HepG2 (cell line): ENCODE data around the gene CARHSP1. TPM values are rescaled to one million over a fixed set of nuclear protein-coding genes. Genes with fewer than 3 reads are reported as not detected.

Experiments used
- ARID3A ChIP-seq: IDR thresholded peaks from 2 replicates; pipeline ENCODE4 v1.6.1; 2012; ENCODE audit warnings: low read depth, low read length, improper control_type of control experiment
- ATF3 ChIP-seq: sonication (generic); formaldehyde crosslinking; IDR thresholded peaks from 2 replicates; pipeline ENCODE4 v1.4.0; 2020; ENCODE audit warnings: missing genetic modification reagents
- HIC2 ChIP-seq: sonication (generic); formaldehyde crosslinking; IDR thresholded peaks from 2 replicates; pipeline ENCODE4 v1.9.0; 2022; ENCODE audit warnings: low read depth, missing genetic modification reagents
- IKZF5 ChIP-seq: IDR thresholded peaks from 2 replicates; pipeline ENCODE4 v1.6.1; 2018; ENCODE audit warnings: missing genetic modification reagents, mild to moderate bottlenecking, missing compliant biosample characterization
- MEIS1 ChIP-seq: sonication (generic); formaldehyde crosslinking; IDR thresholded peaks from 2 replicates; pipeline ENCODE4 v1.9.0; 2021; ENCODE audit warnings: mild to moderate bottlenecking, missing genetic modification reagents, moderate library complexity, borderline replicate concordance
- MIER3 ChIP-seq: IDR thresholded peaks from 2 replicates; pipeline ENCODE4 v1.6.1; 2016; ENCODE audit warnings: missing compliant biosample characterization, borderline replicate concordance
- SRY ChIP-seq: sonication (generic); formaldehyde crosslinking; IDR thresholded peaks from 2 replicates; pipeline ENCODE4 v1.8.0; 2022; ENCODE audit warnings: mild to moderate bottlenecking, missing genetic modification reagents
- ZBTB40 ChIP-seq, 2 experiments: fragments of 450-650 bp in 1 of 2; sonication (generic) in 1 of 2; formaldehyde crosslinking in 1 of 2; IDR thresholded peaks; 2 replicates each; pipeline versions ENCODE4 v1.6.1 to v1.8.0; 2016 to 2022; ENCODE audit warnings: antibody characterized with exemption in 1 of 2, mild to moderate bottlenecking in 1 of 2, missing genetic modification reagents in 1 of 2
- ZNF207 ChIP-seq: fragments of 450-650 bp; IDR thresholded peaks from 2 replicates; pipeline ENCODE4 v1.6.1; 2016; ENCODE audit warnings: antibody characterized with exemption, borderline replicate concordance
- ZNF513 ChIP-seq: sonication (generic); formaldehyde crosslinking; conservative IDR thresholded peaks from 2 replicates; pipeline ENCODE4 v1.5.0; 2020; ENCODE audit warnings: missing genetic modification reagents
- ZNF790 ChIP-seq: sonication (generic); formaldehyde crosslinking; IDR thresholded peaks from 2 replicates; pipeline ENCODE4 v1.8.0; 2022; ENCODE audit warnings: missing genetic modification reagents, mild to moderate bottlenecking, borderline replicate concordance
- polyA plus RNA-seq, 8 experiments: library from polyadenylated mRNA; depleted of rRNA in 3 of 8; stranded (reverse) in 7 of 8; unstranded in 1 of 8; fragments of >200 nt; fragmentation: Illumina TruSeq in 4 of 8; extraction: Trizol in 4 of 8; gene quantifications; 2 replicates each; pipeline versions ENCODE4 v1.2.1 to v1.2.3, GENCODE V29; 2011 to 2016; ENCODE audit warnings: low read depth in 4 of 8, missing spikeins in 1 of 8, mixed read lengths in 1 of 8; ENCODE audit not compliant: insufficient read depth in 1 of 8
- total RNA-seq, 5 experiments: library from RNA; depleted of rRNA; stranded (reverse); fragments of >200 nt; fragmentation: Illumina TruSeq; extraction: Trizol; gene quantifications; 2 replicates each; pipeline ENCODE4 v1.2.3, GENCODE V29; 2016; ENCODE audit warnings: low read depth in 1 of 5

CARHSP1 gene
- total and polyA plus RNA-seq, 2 of the 13 experiments (the other 11 are each of a cell fraction or from before 2014, with no cell fraction given) = 173 to 345 TPM

GRCh38 chr16:8868416-8869211 lies at the start of gene CARHSP1 (continued):
- TF ChIP-seq ZBTB40 (IDR thresholded peaks at IDR 0.05) = no peak
- TF ChIP-seq ZBTB40 (CRISPR knock-in tag; IDR thresholded peaks at IDR 0.05) = peak; percentile 65
- peak; percentile 83; the same call in 1 of the 2 replicates for TF ChIP-seq ZNF790
- peak; percentile 82 for TF ChIP-seq SRY (CRISPR knock-in tag)
- TF ChIP-seq ARID3A = no peak
- peak; percentile 40; the same call in 1 of the 2 replicates for TF ChIP-seq ATF3 (CRISPR knock-in tag)
- no peak for TF ChIP-seq HIC2 (CRISPR knock-in tag)
- no peak for TF ChIP-seq MEIS1 (CRISPR knock-in tag)
- TF ChIP-seq ZNF207 = no peak
- no peak for TF ChIP-seq ZNF513 (CRISPR knock-in tag)
- no peak; the same call in 1 of the 2 replicates for TF ChIP-seq IKZF5 (CRISPR knock-in tag)
- TF ChIP-seq MIER3 = no peak; the same call in 1 of the 2 replicates
